Measurements from ENCODE around the gene EEIG2. TPM values are rescaled to one million over a fixed set of nuclear protein-coding genes. Genes with fewer than 3 reads are reported as not detected.

The EEIG2 gene
- total RNA-seq, 1 donor from 2014 or later: 13.7 TPM

DNA sequence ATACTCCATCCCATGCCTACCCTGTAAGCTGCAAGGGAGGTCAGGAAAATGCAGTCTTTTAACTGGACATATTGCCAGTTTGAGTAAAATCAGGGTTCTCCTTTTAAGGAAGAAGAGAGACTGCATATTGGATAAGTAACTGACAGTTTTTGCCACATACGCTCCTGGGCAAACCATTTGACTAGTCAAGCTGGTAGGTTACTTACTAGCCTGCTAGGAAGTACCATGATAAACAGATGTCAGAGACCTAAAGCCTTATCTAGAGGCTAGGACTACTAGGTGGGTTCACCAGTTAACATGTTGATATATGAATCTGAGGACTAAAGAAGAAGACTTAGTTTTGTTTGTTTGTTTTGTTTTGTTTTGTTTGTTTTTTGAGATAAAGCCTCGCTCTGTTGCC lies 33.5 kb downstream of the EEIG2 start:
- Mint-ChIP-seq H3K4me1 (ENCODE audit: low read depth) (peaks cover 36% of the 10 kb centered on the region), H3K9me3 (ENCODE audit: low read depth) (no peaks in the 10 kb centered on the region), H3K27ac (ENCODE audit: unreplicated experiment) (no peak overlapping the region), H3K36me3 (ENCODE audit: low read depth) (peaks cover 1% of the 10 kb centered on the region), H3K27me3 (ENCODE audit: low read depth) (no peaks in the 10 kb centered on the region), H3K4me3 (ENCODE audit: unreplicated experiment) (no peak overlapping the region)
- TF ChIP-seq, protein P1, sequence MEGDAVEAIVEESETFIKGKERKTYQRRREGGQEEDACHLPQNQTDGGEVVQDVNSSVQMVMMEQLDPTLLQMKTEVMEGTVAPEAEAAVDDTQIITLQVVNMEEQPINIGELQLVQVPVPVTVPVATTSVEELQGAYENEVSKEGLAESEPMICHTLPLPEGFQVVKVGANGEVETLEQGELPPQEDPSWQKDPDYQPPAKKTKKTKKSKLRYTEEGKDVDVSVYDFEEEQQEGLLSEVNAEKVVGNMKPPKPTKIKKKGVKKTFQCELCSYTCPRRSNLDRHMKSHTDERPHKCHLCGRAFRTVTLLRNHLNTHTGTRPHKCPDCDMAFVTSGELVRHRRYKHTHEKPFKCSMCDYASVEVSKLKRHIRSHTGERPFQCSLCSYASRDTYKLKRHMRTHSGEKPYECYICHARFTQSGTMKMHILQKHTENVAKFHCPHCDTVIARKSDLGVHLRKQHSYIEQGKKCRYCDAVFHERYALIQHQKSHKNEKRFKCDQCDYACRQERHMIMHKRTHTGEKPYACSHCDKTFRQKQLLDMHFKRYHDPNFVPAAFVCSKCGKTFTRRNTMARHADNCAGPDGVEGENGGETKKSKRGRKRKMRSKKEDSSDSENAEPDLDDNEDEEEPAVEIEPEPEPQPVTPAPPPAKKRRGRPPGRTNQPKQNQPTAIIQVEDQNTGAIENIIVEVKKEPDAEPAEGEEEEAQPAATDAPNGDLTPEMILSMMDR (IDR thresholded peaks at IDR 0.05): no peak
- no peak for DNase-seq (ENCODE audit: low spot score)

DNA sequence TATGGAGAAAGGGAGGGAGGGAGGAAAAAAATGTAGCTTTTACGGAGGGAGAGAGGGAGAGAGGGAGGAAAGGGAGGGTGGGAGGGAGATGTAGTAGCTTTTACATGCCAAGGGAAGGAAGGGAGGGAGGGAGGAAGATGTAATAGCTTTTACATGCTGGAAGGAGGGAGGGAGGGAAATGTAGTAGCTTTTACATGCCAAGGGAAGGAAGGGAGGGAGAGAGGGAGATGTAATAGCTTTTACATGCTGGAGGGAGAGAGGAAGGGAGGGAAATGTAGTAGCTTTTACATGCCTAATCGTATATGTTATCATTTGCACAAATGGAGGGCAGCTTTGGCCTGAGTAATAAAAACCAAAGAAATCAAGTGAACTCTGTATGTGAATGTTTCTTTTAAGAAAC lies 35.6 kb downstream of the EEIG2 start:
- TF ChIP-seq, protein P1 (IDR thresholded peaks at IDR 0.05): no peak
- no peak for DNase-seq (ENCODE audit: low spot score)
- no peaks in the 10 kb centered on the region for H3K27me3 Mint-ChIP-seq (ENCODE audit: low read depth)
- H3K36me3 Mint-ChIP-seq (ENCODE audit: low read depth): peaks cover 1% of the 10 kb centered on the region
- no peak overlapping the region for H3K27ac Mint-ChIP-seq (ENCODE audit: unreplicated experiment)
- no peak overlapping the region for H3K4me3 Mint-ChIP-seq (ENCODE audit: unreplicated experiment)
- H3K4me1 Mint-ChIP-seq (ENCODE audit: low read depth): peaks cover 31% of the 10 kb centered on the region
- no peaks in the 10 kb centered on the region for H3K9me3 Mint-ChIP-seq (ENCODE audit: low read depth)

DNA sequence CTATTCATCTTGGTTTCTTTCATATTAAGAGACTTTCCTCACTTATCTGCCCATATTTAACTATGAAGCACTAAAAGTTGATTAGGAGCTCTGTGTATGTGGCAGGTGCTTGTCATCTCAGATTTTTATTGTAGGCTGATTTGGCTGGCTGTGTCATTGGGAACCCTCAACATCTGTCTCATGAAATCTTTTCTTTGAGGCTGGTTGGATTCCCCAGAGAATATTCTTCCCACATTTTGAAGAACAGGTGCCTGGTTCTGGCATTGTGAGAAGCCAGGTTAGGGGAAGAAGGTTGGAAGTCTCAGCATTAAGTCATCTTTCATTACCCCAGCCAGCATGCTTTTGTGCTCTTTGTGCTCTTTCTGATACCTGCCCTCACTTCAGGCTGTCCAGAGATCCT lies 37.1 kb downstream of the EEIG2 start:
- TF ChIP-seq, protein P1 (IDR thresholded peaks at IDR 0.05): no peak
- peaks cover 18% of the 10 kb centered on the region for H3K4me1 Mint-ChIP-seq (ENCODE audit: low read depth)
- H3K27me3 Mint-ChIP-seq (ENCODE audit: low read depth): no peaks in the 10 kb centered on the region
- H3K36me3 Mint-ChIP-seq (ENCODE audit: low read depth): peaks cover 5% of the 10 kb centered on the region
- DNase-seq (ENCODE audit: low spot score): no peak
- no peak overlapping the region for H3K4me3 Mint-ChIP-seq (ENCODE audit: unreplicated experiment)
- H3K9me3 Mint-ChIP-seq (ENCODE audit: low read depth): no peaks in the 10 kb centered on the region
- H3K27ac Mint-ChIP-seq (ENCODE audit: unreplicated experiment): no peak overlapping the region

DNA sequence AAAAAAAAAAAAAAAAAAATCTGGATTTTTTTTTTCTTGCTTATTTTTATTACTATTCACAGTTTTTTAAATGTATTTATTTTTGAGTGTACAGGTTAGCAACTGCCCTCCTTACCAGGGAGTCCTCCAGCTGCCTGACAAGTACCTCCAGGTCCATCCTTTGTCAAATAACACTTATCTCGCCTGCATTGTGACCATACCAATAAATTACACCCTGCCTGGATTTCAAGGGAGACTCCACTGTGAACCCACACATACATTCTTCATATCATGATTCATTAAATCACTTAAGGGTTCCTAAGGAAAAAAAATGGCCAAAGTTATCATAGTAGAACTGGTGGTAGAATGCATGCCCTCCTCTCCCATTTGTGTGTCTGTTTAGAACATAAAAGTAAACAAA lies 38.4 kb downstream of the EEIG2 start:
- no peak for DNase-seq (ENCODE audit: low spot score)
- peaks cover 5% of the 10 kb centered on the region for H3K36me3 Mint-ChIP-seq (ENCODE audit: low read depth)
- no peaks in the 10 kb centered on the region for H3K9me3 Mint-ChIP-seq (ENCODE audit: low read depth)
- peaks cover 18% of the 10 kb centered on the region for H3K4me1 Mint-ChIP-seq (ENCODE audit: low read depth)
- TF ChIP-seq, protein P1 (IDR thresholded peaks at IDR 0.05): no peak
- no peak overlapping the region for H3K27ac Mint-ChIP-seq (ENCODE audit: unreplicated experiment)
- no peaks in the 10 kb centered on the region for H3K27me3 Mint-ChIP-seq (ENCODE audit: low read depth)
- H3K4me3 Mint-ChIP-seq (ENCODE audit: unreplicated experiment): no peak overlapping the region

DNA sequence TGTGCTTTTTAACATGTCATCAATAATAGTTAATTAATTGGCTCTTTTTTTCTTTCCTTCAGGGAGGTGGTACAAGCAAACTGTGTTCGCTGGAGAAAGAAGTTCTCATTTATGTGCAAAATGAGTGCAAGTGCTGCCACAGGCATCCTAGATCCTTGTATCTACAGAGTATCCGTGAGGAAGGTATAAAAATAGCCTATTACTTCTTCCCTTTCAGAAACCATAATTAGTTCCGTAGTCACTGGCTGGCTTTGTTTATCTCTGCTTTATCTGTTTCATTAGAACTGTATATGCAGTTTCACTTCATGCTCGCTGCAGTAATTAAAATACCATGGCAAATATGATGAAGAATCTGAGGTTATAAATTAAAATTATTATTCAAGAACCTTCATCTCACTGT lies 40.6 kb downstream of the EEIG2 start:
- no peak overlapping the region for H3K4me3 Mint-ChIP-seq (ENCODE audit: unreplicated experiment)
- no peak for DNase-seq (ENCODE audit: low spot score)
- no peak overlapping the region for H3K27ac Mint-ChIP-seq (ENCODE audit: unreplicated experiment)
- H3K4me1 Mint-ChIP-seq (ENCODE audit: low read depth): peaks cover 8% of the 10 kb centered on the region
- no peaks in the 10 kb centered on the region for H3K9me3 Mint-ChIP-seq (ENCODE audit: low read depth)
- peaks cover 5% of the 10 kb centered on the region for H3K36me3 Mint-ChIP-seq (ENCODE audit: low read depth)
- TF ChIP-seq, protein P1 (IDR thresholded peaks at IDR 0.05): no peak
- no peaks in the 10 kb centered on the region for H3K27me3 Mint-ChIP-seq (ENCODE audit: low read depth)

Data from chondrocyte (in vitro differentiated cells).